T-helper 9 cell (primary cell): ENCODE results near the gene S100B.
A peak's percentile ranks its signal among the peaks of the same experiment; 100 is the strongest.
"Not testable (repeated sequence)": the region's sequence is repeated elsewhere in the genome, so short reads cannot be mapped to it uniquely, and the experiment has no call there.

ENCODE experiments used
- DNase-seq: peaks from one replicate; pipeline ENCODE4 v3.0.0-alpha.2; 2020

The S100B gene

DNA sequence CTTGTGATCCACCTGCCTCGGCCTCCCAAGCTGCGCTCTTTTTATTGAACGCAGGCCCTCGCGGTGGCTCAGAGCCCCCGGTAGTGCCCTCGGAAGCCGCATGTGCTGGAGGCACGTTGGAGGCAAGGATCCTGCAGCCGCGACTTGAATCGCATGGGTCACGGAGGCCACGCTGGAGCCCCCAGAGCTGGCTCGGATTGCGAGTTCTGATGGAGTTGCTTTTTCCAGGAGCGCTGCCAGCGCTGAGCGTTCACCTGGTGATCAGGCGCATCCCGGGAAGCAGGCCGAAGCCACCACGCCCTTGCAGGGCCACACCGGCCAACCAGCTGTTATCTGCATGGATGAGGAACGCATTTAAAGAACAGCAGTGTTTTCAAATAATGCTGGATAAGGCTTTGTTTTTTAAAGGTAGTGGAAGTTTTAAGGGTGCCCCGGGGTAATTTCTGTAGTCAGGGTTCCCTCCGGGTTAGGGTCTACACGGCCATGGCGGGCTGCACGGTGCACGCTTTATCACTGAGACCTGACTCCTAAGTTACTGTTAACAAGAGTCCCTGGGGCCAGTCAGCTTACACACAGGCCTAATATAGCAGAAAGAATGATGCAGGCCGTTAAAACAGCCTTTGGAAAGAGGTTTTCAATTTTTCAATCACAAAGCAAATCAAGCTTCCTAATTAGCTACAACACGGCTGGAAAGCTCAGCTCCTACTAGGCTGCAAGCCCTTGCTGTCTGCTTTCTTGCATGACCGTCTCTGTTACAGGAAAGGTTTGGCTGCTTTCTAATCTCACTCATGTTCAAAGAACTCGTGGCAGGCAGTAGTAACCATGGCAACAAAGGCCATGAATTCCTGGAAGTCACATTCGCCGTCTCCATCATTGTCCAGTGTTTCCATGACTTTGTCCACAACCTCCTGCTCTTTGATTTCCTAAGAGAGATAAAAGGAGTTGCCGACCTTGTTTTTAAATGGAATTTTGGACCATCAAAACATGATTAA is 6.0 kb downstream of the S100B start:
- no peak for DNase-seq

DNA sequence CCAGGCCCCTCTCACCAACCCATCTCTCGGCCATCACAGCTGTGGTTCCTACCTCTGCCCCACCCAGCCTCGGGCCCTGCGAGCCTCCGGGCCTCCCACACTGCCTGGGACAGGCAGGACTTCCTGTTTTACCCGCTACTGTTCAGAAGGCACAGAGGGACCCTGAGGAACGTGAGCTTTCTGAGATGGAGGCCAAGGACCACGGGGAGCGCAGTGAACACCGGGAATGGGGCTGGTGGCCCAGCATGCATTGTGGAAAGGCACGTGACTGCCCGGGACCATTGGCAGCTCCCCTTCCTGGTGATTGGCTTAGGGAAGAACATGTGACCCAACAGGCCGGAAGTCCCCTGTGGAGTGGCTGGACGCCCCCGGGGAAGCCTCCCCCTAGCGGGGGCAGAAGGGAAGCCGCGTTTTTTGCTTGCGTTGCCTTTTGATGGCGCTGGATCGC is 7.0 kb downstream of the S100B start:
- DNase-seq, result no peak

DNA sequence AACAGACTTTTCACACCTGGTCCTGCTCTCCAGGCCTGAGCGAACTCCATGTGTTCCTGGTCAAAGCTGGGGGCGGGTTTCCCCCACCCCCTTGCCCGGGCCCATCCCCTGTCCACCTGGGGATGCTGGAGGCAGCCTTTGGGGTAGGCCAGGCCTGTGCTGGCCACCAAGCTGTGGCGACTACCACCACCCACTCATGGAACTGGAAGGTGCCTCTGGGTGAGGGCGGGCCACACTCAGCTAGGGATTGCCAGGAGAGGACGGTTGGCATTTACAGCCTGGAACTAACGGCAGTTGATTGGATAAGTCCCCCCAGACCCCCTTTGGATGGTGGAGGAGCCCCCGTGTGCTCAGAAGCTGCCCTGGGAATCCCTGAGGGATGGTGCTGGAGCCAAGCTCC is 7.9 kb downstream of the S100B start:
- no peak for DNase-seq

DNA sequence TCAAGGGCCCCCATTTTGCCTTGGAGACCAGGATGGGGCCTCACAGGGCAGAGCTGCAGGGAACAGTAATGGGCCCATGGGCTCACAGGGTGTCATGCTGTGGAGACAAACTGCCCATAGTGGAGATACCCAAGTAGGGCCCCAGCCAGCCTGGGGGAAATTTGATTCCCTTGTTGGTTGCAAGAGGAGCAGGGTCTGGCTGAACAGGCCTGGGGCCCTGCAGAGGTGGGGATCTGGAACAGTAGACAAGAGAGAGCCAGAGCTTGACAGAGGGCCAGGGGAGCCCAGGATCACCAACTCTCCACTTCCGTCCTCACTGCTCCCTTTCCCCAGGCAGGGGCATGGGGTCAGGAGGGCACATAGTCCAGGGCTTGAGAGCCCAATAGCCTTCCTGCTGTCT is 8.7 kb downstream of the S100B start:
- DNase-seq, result no peak

DNA sequence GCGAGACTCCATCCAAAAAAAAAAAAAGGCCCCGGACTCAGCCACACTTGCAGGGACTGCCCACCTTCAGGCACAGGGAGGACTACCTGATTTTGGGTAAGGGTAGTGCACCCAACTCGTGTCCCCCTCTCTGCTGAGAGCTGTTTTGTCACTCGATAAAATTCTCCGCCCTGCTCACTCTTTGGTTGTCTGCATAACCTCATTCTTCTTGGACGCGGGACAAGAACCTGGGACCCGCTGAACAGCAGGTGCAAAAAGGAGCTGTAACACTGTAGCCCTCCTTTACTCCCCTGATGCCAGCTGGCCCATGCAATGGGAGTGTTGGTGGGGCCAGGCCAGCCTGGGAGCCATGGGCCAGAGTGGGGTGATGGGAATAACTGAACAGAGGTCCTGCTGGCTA is 10.6 kb downstream of the S100B start:
- no peak for DNase-seq

DNA sequence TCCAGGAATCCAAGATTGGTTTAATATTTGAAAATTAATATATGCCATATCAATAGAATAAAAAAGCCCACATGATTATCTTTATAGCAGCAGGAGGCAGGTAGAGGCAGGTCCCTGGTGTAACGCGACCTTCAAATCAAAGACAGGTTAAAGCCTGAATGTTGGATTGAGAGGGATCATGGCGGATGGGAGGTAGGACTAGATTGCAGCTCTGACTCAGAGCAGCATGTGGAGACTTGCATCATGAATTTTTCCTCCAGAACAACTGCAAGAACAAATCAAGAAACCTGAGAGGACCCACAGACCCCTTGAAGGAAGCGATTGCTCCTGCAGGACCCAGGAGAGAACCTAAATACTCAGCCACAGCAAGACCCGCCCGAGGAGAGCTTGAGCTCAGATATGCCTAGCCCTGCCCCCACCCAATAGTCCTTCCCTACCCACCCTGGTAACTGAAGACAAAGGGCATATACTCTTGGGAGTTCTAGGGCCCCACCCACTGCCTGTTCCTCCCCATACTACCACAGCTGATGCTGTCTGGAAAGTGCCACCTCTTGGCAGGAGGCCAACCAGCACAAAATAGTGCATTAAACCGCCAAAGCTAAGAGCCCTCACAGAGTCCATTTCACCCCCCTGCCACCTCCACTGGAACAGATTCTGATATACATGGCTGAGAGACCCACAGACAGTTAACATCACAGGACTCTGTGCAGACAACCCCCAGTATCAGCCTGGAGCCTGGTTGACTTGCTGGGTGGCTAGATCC is 19.5 kb downstream of the S100B start:
- DNase-seq, result no peak

DNA sequence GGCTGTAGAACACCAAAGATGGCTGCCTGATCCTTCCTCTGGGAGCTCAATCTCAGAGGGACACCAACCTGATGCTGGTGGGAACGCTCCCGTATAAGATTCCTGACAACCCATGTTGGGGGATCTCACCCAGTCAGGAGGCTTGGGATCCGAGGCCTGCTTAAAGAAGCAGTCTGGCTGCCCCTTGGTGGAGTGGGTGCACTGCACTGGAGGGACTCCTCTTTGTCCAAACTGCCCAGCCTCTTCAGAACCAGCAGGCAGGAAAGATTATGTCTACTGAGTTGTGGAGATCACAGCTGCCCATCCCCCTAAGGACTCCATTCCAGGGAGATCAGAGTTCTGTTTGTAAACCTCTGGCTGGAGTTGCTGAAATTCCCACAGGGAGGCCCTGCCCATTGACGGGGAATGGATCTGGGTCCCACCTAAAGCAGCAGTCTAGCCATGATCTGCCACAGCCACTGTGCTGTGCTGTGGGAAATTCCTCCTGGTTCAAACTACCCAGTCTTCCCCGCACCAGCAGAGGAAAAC is 23.0 kb downstream of the S100B start:
- DNase-seq, result no peak

DNA sequence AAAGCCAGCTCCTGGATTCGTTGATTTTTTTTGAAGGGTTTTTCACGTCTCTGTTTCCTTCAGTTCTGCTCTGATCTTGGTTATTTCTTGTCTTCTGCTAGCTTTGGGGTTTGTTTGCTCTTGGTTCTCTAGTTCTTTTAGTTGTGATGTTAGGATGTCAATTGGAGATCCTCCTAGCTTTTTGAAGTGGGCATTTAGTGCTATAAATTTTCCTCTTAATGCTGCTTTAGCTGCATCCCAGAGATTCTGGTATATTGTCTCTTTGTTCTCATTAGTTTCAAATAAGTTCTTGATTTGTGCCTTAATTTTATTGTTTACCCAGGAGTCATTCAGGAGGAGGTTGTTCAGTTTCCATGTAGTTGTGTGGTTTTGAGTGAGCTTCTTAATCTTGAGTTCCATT is 25.5 kb downstream of the S100B start:
- DNase-seq, result not testable (repeated sequence)

DNA sequence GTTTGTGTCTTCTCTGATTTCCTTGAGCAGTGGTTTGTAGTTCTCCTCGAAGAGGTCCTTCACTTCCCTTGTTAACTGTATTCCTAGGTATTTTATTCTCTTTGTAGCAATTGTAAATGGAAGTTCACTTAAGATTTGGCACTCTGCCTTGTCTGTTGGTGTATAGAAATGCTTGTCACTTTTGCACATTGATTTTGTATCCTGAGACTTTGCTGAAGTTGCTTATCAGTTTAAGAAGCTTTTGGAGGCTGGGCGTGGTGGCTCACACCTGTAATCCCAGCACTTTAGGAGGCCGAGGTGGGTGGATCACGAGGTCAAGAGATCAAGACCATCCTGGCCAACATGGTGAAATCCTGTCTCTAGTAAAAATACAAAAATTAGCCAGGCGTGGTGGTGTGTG is 27.1 kb downstream of the S100B start:
- not testable (repeated sequence) for DNase-seq

DNA sequence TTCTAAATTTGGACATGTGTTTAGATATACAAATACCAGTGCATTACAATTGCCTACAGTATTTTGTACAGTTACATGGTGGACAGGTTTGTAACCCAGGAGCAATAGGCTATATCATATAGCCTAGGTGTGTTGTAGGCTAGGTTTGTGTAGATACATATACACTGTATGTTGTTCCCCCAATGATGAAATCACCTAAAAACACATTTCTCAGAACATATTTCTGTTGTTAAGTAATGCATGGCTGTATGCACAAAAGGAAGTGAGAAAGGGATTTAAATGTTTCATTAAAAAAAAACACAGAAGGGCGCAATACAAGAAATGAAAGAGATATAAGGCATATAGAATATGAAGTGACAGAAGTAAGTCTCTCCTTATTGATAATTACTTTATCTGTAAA is 32.0 kb downstream of the S100B start:
- DNase-seq, result no peak

DNA sequence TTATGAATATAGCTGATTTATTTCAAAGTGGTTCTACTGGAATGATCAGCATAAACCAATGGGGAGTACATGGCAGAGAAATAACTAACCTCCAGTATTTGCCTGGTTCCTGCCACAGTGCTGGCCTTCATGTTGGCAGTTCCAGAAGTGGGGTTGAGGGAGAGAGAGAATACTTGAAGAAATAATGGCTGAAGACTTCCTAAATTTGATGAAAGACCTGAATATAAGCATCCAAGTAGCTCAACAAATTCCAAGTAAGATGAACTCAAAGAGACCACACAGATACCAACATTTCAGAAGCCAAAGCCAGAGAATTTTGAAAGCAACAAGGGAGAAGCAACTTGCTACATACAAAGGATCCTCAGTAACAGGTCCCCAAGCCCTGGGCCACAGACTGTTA is 34.3 kb downstream of the S100B start:
- no peak for DNase-seq

DNA sequence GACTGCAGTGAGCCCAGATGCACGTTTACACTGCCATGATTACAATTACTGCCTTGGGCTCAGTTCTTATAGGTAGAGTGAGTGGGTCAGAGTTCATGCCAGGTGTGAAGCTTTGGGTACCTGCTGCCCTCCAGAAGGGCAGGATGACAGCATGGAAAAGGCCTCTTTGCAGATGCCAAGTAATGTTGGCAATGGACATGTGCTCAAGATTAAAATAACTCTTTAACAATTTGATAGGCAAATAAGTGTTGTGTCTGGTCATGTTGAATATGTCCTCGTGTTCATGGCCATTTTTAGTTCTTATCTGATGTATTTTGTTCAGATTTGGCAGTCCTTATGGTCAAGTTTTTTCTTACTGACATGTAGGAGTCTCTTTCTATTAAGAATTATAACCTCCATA is 34.8 kb downstream of the S100B start:
- DNase-seq, result no peak

DNA sequence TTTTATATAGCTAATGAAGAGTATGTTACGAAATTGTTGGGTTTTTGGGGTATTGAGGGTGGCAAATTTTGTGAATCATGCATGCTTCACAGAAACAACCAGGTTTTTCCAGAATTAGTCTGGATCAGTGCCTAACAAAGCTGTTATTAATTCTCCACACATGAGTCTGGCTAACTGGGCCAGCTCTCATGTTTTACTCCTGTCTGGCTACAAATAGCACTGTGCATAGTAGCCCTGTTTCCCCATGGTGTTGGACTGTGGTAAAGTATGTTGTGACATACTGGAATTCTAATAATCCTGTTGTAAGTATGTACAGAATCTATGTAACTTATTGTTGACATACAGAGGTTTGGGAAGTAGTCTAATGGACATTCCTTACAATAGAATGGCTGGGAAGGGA is 35.8 kb downstream of the S100B start:
- no peak for DNase-seq

DNA sequence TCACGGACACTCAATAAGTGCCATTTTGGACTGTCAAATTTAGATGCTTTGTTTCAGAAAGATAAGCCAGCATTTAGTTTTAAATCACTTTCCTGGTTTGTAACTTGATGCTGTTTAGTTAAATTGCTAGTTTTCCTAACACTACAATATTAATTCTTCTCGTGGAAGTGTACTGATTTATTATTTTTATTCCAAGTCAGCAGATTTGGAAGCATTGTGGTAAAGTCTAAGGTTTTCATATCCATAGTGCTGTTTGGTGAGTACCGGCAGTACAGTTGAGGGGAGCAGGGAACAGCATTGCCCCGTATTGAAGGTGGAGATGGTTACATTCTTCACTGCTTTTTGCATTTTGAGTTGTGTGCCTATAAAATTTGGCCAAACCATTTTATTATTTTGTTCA is 36.3 kb downstream of the S100B start:
- DNase-seq, result no peak

DNA sequence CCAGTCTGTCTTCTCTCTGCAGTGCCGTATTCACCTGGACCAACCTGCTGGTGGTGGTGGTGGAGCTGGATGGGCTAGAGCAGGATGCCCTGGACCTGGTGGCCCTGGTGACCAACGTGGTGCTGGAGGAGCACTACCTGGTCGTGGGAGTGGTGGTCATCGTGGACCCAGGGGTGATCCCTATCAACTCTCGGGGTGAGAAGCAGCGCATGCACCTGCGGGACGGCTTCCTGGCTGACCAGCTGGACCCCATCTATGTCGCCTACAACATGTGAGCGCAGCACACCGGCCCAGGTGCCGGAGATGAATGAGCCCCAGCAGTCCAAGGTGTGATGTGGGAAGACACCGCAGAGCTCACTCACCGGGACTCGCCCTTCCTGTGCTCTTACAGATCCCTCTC is 37.5 kb downstream of the S100B start:
- DNase-seq, result no peak

DNA sequence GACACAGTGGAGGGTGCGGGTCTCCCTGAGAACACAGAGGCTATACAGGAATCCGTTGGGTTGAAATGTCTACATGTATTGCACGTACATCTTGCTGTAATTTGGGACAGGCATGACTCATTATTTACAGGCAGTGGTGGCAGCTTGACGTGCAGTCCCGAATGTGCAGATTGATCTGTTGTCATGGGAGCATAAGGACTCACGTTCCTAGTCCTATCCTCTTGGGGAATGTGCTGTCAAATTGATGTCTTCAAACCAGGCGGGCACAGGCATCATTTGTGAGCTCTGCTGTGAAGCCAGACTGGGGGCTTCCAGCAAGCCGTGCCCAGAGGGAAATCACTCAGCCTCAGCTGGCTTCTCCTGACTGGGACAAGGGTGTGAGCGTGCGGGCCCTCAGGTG is 40.5 kb downstream of the S100B start:
- no peak for DNase-seq

DNA sequence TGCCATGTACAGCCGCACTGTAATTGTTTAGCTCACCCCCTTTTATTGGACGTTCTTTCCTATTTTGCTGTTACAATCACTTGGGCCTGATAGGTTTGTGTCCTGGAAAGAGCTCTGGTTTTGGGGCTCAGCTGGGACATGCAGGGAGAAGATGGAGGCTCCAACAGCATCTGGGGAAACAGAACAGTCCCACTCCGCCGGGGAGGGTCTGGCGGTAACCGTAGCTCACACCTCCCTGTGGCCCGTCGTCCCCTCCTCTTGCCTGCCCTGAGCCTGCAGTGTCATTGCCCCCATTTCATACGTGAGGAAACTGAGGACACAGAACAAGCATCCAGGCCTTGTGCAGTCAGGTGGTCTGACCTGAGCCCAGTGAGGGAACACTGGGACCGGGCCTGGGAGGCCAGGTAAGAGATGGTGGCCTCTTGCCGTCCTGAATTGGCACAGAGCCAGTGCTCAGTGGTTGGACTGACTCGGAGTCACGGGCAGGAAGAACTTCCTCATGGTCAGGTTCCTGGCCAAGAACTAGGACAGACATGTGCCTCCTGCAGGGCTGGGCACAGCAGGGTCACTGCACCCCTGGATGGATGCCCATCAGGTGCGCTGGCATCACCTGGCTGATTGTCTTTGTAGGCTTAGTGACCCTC is 41.8 kb downstream of the S100B start:
- no peak for DNase-seq

DNA sequence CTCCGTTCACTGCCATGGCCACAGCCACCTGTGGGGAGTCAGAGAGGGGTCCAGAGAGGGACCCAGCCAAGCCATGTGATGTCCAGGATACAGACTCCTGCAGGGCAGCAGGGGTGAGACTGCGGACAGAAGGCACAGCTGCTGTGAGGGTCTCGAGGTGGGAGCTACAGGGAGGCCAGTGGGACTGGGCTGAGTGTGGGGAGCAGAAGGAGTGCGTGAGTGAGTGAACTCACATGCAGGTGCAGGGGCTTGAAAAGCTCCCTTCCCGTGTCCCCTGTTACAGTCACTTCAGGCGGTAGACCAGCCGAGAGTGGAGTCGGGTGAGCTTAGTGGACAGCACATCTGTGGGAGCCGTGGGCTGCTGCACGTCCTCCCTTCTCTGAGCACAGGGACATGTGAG is 42.4 kb downstream of the S100B start:
- DNase-seq, result no peak

DNA sequence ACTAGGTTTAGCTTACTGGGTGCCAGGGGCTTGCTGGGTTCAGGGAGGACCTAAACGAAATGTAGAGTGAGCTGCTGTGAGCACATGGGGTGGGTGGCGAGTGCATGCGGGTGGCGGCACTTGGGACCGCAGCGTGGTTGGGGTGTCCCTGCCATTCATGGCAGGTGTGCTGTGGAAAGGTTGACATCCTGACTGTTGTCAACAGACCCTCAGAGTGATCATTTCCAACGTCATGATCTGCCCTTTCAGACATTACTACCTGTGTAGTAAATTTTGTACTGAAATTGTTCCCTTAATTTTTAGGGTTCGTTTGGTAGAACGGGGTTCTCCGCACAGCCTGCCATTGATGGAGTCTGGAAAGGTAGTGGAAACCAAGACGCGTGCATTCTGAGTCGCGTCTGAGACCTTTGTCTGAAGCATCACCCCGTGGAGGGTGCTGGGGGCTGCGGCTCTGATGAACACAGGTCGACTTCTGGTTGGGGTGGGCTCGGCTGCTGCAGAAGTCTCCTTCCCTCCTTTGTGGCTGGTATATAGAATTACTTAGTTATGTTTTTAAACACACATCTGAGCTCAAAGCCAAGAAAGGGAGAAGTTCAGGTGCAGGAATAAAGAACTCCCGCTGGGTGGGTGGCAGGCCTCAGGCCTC is 43.3 kb downstream of the S100B start:
- DNase-seq, result no peak

DNA sequence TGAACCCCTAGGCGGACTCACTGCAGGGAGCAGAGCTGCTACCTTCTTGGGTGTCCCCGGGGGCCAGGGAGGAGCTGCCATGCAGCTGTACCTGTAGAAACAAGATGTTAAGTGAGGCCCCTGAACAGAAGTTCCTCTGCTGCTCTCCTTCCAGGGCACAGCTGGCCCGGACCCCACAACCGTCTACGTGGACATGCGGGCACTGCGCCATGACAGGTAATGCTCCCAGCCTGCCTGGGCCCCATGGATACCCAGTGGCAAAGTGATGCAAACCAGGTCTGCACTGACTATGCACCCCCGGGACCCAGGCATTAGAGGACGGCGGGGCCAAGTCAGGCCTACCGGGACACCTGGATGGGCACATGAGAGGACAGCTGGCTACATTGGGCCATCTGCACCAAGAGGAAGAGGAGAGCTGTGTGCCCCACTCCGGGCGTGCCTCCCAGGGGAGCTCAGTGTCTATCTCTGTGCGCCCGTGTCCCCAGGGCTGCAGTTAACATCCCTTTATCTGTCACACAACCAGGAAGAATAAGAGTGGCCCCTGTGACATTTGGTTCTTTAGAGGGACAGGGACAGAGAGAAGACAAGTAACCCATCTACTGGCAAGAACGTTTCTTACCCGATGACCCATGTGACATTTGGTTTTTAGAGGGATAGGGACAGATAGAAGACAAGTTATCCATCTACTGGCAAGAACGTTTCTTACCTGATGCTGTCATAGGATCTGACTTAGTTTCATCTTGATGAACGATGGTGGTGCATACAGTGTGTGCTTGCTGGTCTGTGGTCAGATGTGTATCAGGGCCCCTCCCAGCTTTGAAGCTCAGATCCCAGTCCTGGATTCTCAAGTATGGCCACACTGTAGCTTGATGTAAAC is 44.1 kb downstream of the S100B start:
- no peak for DNase-seq

DNA sequence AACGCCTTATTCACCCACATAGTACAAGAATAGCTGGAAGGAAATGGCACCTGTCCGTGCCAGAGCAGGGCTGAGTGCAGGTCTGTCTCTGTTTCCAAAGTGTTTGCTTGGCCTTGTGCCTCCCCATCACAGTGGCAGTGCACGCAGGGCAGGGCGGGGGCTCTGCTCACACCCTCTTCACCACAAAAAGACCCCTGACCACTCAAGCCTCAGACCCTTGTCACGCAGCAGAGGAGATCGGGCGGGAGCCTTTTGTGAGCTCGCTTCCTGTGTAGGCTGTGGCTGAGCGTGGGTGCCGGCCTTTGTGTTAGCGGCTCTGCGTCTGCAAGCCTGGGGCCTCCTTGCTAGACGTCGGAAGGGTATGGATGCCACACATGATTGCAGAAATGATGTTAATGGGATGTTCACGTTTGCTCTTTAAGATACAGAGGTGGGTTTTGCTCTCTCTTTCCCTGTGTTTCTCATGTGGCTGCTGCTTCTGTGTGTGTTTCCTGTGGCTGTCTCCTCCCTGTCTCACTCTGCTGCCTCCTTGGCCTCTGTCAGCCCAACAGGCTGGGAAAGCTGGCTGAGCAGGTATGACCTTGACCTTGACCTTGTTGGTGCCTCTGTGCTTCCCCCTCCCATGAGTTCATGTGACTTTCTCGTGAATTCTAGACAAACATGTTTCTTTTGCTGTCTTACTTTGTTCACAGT is 45.4 kb downstream of the S100B start:
- peak; percentile 32 for DNase-seq
